Measurements from ENCODE around the gene IFI44L.

The IFI44L gene

GRCh38 chr1:78688697-78689096 lies 68.4 kb downstream of the IFI44L start:
- DNase-seq (ENCODE audit: low read depth): no peak

GRCh38 chr1:78690516-78690915 lies 70.3 kb downstream of the IFI44L start:
- no peak for DNase-seq (ENCODE audit: low read depth)

- DNase-seq (ENCODE audit: low read depth): no peak
Measured at GRCh38 chr1:78691995-78692747, 71.9 kb downstream of the IFI44L start.
